Fibroblast of the aortic adventitia (primary cell): ENCODE measurements around the gene TDRD6. TPM values are rescaled to one million over a fixed set of nuclear protein-coding genes. Genes with fewer than 3 reads are reported as not detected.

Source experiments
- DNase-seq: peaks from one replicate; pipeline ENCODE4 v3.0.0-alpha.2; 2010; ENCODE audit warnings: low read depth
- H3K4me3 ChIP-seq: 2 replicates; pipeline ENCODE4 v1.5.1; 2011; ENCODE audit warnings: low read depth, mild to moderate bottlenecking, control low read depth, low read length, moderate library complexity
- total RNA-seq: library from RNA; depleted of rRNA; stranded (reverse); fragments of >200 nt; gene quantifications from 2 replicates; pipeline ENCODE4 v1.2.3, GENCODE V29; 2012; ENCODE audit warnings: low replicate concordance
- TF ChIP-seq, protein P1 (sequence below): IDR thresholded peaks from 2 replicates; pipeline ENCODE4 v1.5.1; 2011; ENCODE audit warnings: mild to moderate bottlenecking, low read length, control low read depth, inconsistent platforms; ENCODE audit not compliant: insufficient read depth

The TDRD6 gene
- total RNA-seq, 1 donor, result 0.18 TPM

DNA sequence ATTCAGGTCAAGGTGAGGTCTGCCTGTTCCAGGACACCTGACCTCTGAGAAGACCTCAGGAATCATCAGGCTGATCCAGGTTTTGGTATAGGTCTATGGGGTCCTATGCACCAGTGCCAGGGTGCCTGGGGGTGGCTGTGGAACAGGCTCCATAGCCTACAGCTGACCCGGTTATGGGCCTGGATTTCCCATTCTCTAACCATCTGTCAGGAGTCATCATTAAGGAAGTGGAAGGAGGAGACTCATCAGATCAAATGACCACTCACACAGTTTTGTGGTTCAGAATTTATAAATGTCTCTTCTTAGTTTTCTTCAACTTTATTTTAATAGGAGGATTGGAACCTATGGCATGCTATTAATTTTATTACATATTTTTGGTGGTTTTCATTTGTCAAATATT, 32.7 kb downstream of the TDRD6 start:
- TF ChIP-seq, protein P1, sequence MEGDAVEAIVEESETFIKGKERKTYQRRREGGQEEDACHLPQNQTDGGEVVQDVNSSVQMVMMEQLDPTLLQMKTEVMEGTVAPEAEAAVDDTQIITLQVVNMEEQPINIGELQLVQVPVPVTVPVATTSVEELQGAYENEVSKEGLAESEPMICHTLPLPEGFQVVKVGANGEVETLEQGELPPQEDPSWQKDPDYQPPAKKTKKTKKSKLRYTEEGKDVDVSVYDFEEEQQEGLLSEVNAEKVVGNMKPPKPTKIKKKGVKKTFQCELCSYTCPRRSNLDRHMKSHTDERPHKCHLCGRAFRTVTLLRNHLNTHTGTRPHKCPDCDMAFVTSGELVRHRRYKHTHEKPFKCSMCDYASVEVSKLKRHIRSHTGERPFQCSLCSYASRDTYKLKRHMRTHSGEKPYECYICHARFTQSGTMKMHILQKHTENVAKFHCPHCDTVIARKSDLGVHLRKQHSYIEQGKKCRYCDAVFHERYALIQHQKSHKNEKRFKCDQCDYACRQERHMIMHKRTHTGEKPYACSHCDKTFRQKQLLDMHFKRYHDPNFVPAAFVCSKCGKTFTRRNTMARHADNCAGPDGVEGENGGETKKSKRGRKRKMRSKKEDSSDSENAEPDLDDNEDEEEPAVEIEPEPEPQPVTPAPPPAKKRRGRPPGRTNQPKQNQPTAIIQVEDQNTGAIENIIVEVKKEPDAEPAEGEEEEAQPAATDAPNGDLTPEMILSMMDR, result no peak
- DNase-seq, result no peak

DNA sequence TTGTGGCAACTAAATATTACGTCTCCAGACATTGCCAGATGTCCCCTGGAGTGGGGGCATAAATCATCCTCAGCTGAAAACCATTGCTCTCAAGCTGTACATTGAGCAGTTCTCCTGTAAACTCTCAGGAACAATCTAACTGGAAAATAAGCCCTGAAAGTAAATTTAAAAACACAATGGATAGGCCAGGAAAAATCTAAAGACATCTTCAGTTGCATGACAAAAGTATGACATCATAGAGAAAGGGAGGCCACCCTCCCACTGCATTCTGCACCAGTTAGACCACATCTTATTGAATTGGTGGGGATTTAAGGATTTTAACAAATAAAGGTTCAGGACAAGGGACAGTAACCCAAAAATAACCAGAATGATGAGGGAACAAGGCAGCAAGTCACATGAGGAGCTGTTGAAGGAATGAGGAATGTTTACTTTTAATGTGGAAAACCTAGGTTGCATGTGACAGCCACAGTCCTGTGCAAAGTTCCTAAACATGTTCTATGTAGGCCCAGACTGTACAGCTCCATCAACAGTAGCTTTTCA, 42.2 kb downstream of the TDRD6 start:
- no peak overlapping the region for H3K4me3 ChIP-seq
- TF ChIP-seq, protein P1, result no peak
- DNase-seq, result no peak

More for the DNA sequence above, 32.7 kb downstream of the TDRD6 start:
- no peak overlapping the region for H3K4me3 ChIP-seq

GRCh38 chr6:46730921-46731461, 43.3 kb downstream of the TDRD6 start:
- no peak overlapping the region for H3K4me3 ChIP-seq
- TF ChIP-seq, protein P1, result no peak
- no peak for DNase-seq

DNA sequence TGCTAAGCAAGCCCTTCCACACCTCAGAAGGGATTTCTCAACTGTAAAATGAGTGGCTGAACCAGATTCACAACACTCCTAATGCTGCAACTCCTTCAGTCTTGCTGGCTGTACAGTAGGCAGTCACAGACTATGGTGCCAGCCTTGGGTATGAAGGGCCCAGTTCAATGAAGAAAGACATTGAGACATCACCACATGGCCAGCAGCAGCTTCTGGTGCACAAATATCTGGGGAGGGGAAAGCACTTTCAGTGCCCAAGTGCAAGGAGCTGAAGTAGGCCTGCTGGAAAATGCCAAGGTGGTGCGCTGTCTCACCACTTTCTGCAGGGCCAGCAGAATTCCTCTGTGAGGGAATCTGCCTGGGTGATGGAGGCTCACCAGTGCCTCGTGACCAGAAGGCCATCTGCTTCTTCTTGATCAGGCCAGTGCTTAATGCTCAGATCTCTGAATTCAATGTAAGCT, 45.7 kb downstream of the TDRD6 start:
- TF ChIP-seq, protein P1, result no peak
- DNase-seq, result no peak
- no peak overlapping the region for H3K4me3 ChIP-seq

DNA sequence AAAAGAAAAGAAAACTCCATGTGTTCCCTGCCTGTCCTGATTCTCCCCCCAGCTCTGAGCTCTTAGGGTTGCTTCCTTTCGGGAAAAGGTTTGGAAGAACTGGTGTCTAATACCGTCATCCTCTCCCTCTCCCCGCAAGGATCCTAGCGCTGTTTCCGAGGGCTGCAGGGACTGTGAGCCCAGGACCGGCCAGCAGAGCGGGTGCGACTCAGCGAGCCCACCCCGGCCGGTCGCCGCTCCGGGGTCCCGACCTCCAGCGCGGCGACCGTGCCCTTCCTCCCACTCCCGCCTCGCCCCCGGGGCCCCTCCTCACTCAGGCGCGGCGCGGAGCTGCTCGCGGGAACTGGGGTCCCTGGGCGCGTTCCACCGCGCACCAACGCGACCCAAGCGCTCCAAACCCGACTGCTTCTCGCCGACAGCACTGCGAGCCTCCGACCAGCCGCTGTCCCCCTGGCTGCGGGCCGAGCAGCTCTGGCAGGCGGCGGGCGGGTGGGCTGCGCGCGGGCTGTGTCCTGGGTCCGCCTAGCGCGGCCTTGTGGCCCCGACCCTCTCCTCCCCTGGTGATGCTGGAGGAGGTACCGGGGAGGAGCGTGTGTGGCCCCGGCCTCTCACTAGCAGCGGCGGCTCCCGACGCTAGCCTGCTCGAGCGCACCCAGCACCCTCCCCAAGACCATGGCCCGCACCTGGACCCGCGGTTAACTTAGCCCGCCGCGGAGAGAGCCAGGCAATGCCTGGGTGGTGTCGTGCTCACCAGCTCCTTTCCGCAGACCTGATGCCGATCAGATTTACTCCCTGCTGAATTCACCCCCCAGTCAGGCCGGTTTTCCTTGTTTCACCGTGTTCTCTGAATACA, 47.4 kb downstream of the TDRD6 start, which contains the start of gene PLA2G7:
PLA2G7 (minus strand) TSS at position 509 of the 853 bp plus-strand sequence. CDS start 12,484 bp downstream, outside the sequence.
- peak; percentile 5 for DNase-seq
- TF ChIP-seq, protein P1, result no peak
- H3K4me3 ChIP-seq, result peak within 1 kb of the TSS; percentile 46

DNA sequence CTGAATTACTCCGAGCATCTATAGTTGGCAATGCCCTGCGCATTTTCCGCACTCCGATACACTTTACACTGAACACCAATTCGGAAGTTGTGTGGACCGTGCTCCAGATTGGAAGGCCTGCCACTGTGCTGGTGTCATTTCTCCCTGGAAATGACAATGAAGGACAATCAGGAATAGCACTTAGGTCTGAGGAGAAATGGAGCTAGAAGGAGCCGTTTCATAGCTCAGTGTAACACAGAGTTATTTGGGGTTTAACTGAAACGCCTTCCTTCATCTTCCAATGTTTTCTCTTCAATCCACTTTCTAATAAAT, 48.0 kb downstream of the TDRD6 start:
- no peak for DNase-seq
- H3K4me3 ChIP-seq, result no peak overlapping the region
- TF ChIP-seq, protein P1, result no peak
